Fibroblast of pulmonary artery (primary cell): ENCODE results near the gene RAPGEF5.

Source experiments
- DNase-seq: peaks from one replicate; pipeline ENCODE4 v3.0.0-alpha.2; 2010; ENCODE audit warnings: low read depth
- H3K4me3 ChIP-seq: replicated peaks from 2 replicates; pipeline ENCODE4 v1.5.1; 2011; ENCODE audit warnings: low read depth, mild to moderate bottlenecking, control low read depth, low read length, moderate library complexity
- CTCF ChIP-seq: IDR thresholded peaks from 2 replicates; pipeline ENCODE4 v1.5.1; 2011; ENCODE audit warnings: mild to moderate bottlenecking, control low read depth, low read length, inconsistent platforms; ENCODE audit errors: missing control alignments

Gene RAPGEF5

GRCh38 chr7:22302951-22303423 is 54.0 kb downstream of the RAPGEF5 start:
- peak; percentile 3 for DNase-seq
- TF ChIP-seq CTCF: no peak
- H3K4me3 ChIP-seq: no peak overlapping the region

DNA sequence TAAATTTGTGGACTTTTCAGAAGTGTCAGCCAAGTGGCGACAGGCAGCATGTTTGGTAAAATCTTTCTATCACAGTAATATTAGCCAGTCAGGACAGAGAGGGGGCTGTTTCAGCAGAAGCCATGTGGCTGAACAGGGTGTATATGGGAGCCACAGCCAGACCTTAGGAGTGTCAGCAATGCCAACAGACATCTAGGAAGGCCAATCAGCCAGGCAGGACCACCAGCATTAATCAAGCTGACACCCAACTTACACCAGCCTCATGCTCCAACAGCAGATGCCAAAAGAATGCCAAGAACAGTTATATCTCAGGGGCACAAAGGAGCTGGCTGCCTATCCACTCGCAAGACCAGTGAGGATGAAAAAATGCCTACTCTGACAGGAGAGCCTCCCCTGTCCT is 54.8 kb downstream of the RAPGEF5 start:
- no peak for TF ChIP-seq CTCF
- DNase-seq: no peak
- H3K4me3 ChIP-seq: no peak overlapping the region

GRCh38 chr7:22301790-22302189 is 55.2 kb downstream of the RAPGEF5 start:
- DNase-seq: no peak
- H3K4me3 ChIP-seq: no peak overlapping the region
- no peak for TF ChIP-seq CTCF

GRCh38 chr7:22300839-22301238 is 56.1 kb downstream of the RAPGEF5 start:
- TF ChIP-seq CTCF: no peak
- DNase-seq: no peak
- H3K4me3 ChIP-seq: no peak overlapping the region

GRCh38 chr7:22296916-22297315 is 60.0 kb downstream of the RAPGEF5 start:
- no peak overlapping the region for H3K4me3 ChIP-seq
- no peak for DNase-seq
- peak; percentile 21 for TF ChIP-seq CTCF

DNA sequence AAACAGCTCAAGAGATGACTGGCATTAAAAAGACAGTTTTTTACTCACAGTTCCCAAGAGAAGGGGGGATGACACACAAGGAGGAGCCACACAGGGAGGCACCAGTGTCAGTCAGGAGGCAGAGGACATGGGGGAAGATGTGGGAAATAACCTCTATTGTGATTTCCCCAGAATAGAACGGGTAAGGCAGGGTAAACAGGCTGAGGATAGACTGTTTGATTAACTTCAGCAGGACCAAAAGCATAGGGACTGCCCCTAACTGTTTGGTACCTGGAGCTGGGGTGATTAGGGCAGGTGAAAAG is 60.7 kb downstream of the RAPGEF5 start:
- TF ChIP-seq CTCF: no peak
- no peak for DNase-seq
- no peak overlapping the region for H3K4me3 ChIP-seq

DNA sequence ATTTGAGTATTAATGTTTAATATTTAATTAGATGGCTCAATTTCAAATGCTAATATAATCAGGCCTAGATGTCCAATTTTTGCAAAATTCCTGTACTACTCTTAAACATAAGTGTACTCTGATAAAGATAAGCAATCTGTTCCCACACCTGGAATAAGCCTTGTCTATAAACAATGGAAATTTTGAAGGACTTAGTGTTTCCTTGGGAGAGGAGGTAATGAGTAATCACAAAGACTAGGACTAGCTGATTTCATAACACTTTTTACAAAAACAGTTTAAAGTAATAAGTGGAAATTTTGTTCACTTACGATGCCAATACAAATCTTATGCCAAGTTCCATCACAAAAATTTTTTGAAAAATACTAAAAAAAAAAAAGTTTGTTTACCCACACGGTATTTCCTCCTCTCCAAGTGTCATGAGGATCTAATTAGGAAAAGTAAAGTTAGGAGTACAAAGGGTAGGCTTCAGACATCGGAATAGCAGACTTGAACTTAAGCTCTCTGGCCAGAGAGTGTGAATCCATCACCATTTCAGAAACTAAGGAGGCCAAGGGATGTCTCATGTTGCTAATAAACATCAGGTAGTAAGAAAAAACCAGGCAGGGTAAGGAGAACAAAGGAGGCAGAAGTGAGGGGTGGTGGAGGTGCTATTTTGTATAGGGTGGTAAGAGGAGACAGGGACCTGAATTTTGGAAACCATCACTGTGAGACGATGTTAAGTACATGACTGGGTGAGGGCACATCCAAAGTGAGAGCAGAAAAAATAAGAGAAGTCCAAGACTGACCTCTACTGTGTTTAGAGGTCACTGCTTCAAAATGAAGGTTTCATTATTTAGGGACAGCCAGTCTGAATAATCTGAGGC is 61.3 kb downstream of the RAPGEF5 start:
- peak; percentile 12 for DNase-seq
- no peak overlapping the region for H3K4me3 ChIP-seq
- TF ChIP-seq CTCF: no peak
